ENCODE results near the gene PCDHGA1.

DNA sequence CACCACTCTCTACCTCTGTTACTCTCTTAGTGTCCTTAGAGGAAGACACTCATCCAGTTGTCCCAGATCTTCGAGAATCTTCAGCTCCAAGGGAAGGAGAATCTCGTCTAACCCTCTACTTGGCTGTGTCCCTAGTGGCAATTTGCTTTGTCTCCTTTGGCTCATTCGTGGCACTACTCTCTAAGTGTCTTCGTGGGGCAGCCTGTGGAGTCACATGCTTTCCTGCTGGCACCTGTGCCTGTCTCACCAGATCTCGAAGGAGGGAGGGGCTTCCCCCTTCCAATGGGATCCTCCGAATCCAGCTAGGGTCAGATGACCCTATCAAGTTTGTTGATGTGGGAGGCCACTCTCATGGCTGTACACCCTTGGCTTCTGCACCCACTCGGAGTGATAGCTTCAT is 156.8 kb downstream of the PCDHGA1 start:
- TF ChIP-seq EZH2 (IDR thresholded peaks at IDR 0.05; ENCODE audit: borderline replicate concordance, insufficient read depth, low read length, poor library complexity, severe bottlenecking) (no peak), TAF1 (IDR thresholded peaks at IDR 0.05; ENCODE audit: low read depth) (no peak), RAD21 (conservative IDR thresholded peaks at IDR 0.05) (no peak)
- TF ChIP-seq, protein P1, sequence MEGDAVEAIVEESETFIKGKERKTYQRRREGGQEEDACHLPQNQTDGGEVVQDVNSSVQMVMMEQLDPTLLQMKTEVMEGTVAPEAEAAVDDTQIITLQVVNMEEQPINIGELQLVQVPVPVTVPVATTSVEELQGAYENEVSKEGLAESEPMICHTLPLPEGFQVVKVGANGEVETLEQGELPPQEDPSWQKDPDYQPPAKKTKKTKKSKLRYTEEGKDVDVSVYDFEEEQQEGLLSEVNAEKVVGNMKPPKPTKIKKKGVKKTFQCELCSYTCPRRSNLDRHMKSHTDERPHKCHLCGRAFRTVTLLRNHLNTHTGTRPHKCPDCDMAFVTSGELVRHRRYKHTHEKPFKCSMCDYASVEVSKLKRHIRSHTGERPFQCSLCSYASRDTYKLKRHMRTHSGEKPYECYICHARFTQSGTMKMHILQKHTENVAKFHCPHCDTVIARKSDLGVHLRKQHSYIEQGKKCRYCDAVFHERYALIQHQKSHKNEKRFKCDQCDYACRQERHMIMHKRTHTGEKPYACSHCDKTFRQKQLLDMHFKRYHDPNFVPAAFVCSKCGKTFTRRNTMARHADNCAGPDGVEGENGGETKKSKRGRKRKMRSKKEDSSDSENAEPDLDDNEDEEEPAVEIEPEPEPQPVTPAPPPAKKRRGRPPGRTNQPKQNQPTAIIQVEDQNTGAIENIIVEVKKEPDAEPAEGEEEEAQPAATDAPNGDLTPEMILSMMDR (IDR thresholded peaks at IDR 0.05; ENCODE audit: poor library complexity, severe bottlenecking) = no peak
